ENCODE results near the gene VAC14.

Gene VAC14

GRCh38 chr16:70665113-70665694, 135.8 kb downstream of the VAC14 start:
- TF ChIP-seq, protein P1, sequence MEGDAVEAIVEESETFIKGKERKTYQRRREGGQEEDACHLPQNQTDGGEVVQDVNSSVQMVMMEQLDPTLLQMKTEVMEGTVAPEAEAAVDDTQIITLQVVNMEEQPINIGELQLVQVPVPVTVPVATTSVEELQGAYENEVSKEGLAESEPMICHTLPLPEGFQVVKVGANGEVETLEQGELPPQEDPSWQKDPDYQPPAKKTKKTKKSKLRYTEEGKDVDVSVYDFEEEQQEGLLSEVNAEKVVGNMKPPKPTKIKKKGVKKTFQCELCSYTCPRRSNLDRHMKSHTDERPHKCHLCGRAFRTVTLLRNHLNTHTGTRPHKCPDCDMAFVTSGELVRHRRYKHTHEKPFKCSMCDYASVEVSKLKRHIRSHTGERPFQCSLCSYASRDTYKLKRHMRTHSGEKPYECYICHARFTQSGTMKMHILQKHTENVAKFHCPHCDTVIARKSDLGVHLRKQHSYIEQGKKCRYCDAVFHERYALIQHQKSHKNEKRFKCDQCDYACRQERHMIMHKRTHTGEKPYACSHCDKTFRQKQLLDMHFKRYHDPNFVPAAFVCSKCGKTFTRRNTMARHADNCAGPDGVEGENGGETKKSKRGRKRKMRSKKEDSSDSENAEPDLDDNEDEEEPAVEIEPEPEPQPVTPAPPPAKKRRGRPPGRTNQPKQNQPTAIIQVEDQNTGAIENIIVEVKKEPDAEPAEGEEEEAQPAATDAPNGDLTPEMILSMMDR (IDR thresholded peaks at IDR 0.05; ENCODE audit: low read depth, low read length) = no peak
- H3K4me3 ChIP-seq (ENCODE audit: low read depth, low read length) = no peak overlapping the region

DNA sequence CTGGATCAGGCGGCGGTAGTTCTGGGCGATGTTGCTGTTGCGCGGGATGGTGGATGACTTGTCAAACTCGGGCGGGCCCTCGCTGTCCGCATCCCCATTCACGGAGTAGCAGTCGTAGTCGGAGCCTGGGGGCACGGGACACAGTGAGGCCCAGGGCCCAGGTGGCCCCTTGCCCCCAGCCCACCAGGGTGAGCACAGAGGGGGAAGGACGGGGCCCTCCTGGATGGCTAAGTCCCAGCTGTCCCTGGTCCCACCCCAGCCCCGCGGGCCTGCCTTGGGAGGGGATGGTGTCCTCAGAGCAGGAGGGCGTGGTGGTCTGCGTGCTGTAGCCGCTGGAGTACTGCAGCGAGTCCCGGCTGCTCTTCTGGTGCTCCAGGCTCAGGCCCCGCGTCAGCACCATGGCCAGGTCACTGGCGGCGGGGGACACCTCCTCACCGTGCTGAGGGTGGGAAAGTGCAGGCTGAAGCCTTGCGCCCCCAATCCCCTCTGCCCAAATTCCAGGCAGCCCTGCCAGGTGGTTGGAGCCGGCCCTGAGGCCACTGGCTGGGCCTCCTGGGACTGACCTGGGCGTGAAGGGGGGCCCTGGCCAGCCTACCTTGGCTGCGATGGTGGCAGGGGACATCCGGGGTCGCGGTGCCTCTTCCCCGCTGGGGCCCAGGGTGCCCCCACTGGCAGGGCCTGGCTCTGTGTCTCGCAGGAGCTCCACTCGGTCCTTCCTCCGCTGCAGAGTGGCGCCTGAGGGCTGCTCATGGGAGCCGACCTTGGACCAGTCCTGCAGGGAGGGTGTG, 136.4 kb downstream of the VAC14 start:
- TF ChIP-seq, protein P1 (IDR thresholded peaks at IDR 0.05; ENCODE audit: low read depth, low read length) = no peak
- no peak overlapping the region for H3K4me3 ChIP-seq (ENCODE audit: low read depth, low read length)

DNA sequence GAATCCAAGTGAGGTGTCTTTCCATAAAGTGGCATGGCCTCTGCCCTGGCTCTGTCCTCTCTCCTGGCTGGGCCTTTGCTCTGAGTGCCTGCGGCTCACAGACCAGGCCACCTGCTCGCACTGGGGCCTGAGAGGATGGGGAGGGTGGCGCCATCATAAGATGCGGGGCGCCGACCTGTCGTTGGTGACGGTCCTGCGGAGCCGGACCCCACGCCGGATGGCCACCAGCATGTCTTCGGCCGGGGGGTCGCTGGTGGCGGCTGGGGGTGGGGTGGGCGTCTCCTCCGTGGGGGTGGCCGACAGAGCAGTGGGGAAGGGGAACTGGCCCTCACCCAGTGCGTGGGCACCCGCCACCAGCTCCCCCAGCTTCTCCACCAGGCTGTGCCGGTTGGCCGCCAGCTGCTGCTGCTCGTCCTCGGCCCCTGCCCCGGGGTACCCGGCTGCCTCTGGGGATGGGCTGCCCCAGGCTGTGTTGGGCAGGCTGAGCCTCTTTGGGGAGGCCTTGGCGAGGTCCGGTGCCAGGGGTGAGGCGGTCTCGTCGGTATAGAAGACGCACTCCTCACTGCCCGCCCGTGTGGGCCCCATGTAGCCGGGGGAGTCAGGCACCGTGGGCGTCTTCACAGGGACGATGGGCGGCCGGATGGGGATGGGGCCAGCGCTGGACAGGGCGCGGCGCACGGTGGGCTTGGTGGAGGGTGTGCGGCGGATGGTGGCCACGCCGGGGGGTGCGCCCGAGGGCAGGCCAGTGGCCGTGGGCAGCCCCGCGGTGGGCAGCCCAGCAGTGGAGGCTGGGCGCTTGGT, 137.2 kb downstream of the VAC14 start:
- TF ChIP-seq, protein P1 (IDR thresholded peaks at IDR 0.05; ENCODE audit: low read depth, low read length) = no peak
- H3K4me3 ChIP-seq (ENCODE audit: low read depth, low read length) = no peak overlapping the region

- H3K4me3 ChIP-seq (ENCODE audit: low read depth, low read length) = no peak overlapping the region
- TF ChIP-seq, protein P1 (IDR thresholded peaks at IDR 0.05; ENCODE audit: low read depth, low read length) = no peak
These were observed 137.9 kb downstream of the VAC14 start for GRCh38 chr16:70662991-70663523.

DNA sequence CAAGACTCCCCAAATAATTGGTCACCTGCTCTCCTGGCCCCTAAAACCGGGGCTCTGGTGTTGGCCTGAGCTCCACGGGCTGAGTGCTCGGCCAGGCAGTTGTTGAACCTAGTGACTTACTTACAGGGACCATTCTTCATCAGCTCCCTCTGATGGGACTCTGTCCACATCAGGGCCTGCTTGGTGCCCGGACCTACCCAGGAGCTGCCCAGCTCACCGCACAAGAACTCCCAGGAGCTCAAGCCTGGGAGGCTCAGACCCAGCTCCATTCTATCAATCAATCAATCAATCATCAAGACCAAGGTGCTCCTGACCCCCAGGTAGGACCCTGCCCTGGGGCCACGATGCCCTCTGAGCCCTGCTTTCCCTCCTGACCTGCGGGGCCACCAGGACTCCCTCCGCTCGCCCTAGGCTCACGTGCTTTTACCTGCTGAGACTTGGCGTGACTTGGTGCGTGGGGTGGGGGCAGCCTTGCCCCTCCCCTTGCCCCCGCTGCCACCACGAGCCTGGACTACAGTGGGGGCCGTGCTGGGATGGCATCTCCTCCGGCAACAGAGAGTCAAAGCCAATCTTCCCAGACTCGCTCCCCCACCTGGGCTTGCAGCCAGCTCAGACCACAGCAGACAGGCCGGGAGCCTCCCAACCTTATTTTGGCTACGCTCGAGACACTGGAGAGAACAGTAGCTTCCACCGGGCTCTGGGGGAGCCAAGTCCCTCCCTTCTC, 138.9 kb downstream of the VAC14 start:
- TF ChIP-seq, protein P1 (IDR thresholded peaks at IDR 0.05; ENCODE audit: low read depth, low read length) = no peak
- no peak overlapping the region for H3K4me3 ChIP-seq (ENCODE audit: low read depth, low read length)

DNA sequence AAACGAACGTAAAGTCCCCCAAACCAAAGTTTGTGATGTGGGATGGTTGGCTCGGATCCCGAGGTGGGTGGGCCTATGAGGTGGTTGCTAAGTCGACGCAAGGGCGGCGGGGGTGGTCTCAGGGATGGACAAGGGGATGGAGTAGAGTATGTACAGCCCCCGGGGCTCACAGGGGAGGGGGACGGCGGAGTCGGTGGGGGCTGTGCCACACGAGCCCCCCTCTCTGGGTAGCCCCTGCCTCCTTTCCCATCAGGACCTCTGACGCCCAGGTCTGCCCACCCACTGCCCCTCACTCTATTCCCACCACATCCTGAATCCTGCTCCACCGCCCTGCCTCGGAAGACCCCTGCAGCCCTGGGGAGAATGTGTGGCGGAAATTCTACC, 139.4 kb downstream of the VAC14 start:
- no peak overlapping the region for H3K4me3 ChIP-seq (ENCODE audit: low read depth, low read length)
- TF ChIP-seq, protein P1 (IDR thresholded peaks at IDR 0.05; ENCODE audit: low read depth, low read length) = no peak
